A549 (cell line): Measurements from ENCODE around the gene TMEM170A. TPM values are rescaled to one million over a fixed set of nuclear protein-coding genes. Genes with fewer than 3 reads are reported as not detected.

Experiments used
- ATAC-seq, 2 experiments: fragments of 200-7000 bp in 1 of 2; fragments of >200 bp in 1 of 2; cut with Nextera tagmentation in 1 of 2; cut with Tn5 transposase in 1 of 2; 3 replicates each; pipeline versions ENCODE4 v1.8.0 to v1.9.1; 2018 to 2020; ENCODE audit warnings: mild to moderate bottlenecking in 1 of 2, moderate library complexity in 1 of 2
- CTCF ChIA-PET: fragments of 300-600 bp; sonication (Branson Sonifier 250); formaldehyde crosslinking; extraction: SDS; loops from one replicate; lab custom pipeline; 2021; ENCODE audit warnings: antibody characterized with exemption, inconsistent platforms; lab: Yijun Ruan, JAX
- POLR2A ChIA-PET: fragments of 350-600 bp; formaldehyde crosslinking; extraction: SDS; loops from one replicate; lab custom pipeline; 2021; ENCODE audit warnings: antibody characterized with exemption, inconsistent platforms; lab: Yijun Ruan, JAX
- DNase-seq, 2 experiments: peaks; one replicate each; pipeline versions ENCODE4 v3.0.0 to v3.0.0-alpha.2; 2011 to 2016; ENCODE audit warnings: low read depth in 1 of 2, low spot score in 1 of 2
- FAIRE-seq: peaks from 2 replicates; lab custom pipeline; 2011; peaks lifted over from hg19 to GRCh38; lab: Jason Lieb, UNC
- H3K27ac ChIP-seq, 2 experiments: fragments of >200 bp; sonication (Bioruptor Twin); formaldehyde crosslinking; 3 replicates each; pipeline ENCODE4 v1.5.1; 2016 to 2017
- H3K4me1 ChIP-seq: fragments of >200 bp; sonication (Bioruptor Twin); formaldehyde crosslinking; 3 replicates; pipeline ENCODE4 v1.6.1; 2016
- H3K4me2 ChIP-seq: fragments of >200 bp; sonication (Bioruptor Twin); formaldehyde crosslinking; 3 replicates; pipeline ENCODE4 v1.6.1; 2016
- H3K4me3 ChIP-seq: fragments of >200 bp; sonication (Bioruptor Twin); formaldehyde crosslinking; 3 replicates; pipeline ENCODE4 v1.5.1; 2016
- H3K9me3 ChIP-seq: fragments of >200 bp; sonication (Bioruptor Twin); formaldehyde crosslinking; 3 replicates; pipeline ENCODE4 v1.6.1; 2016
- BHLHE40 ChIP-seq: IDR thresholded peaks from 2 replicates; pipeline ENCODE4 v1.6.1; 2012; ENCODE audit warnings: low read depth, low read length, inconsistent platforms
- CEBPB ChIP-seq, 2 experiments: fragments of >200 bp in 1 of 2; sonication (Bioruptor Twin) in 1 of 2; formaldehyde crosslinking in 1 of 2; IDR thresholded peaks; 2 replicates each; pipeline ENCODE4 v1.6.1; 2012 to 2016
- CHD2 ChIP-seq: fragments of 150-350 bp; IDR thresholded peaks from 2 replicates; pipeline ENCODE4 v1.6.1; 2014; ENCODE audit warnings: low read length; ENCODE audit not compliant: partially characterized antibody
- CTCF ChIP-seq: fragments of >200 bp; sonication (Bioruptor Twin); formaldehyde crosslinking; IDR thresholded peaks from 3 replicates; pipeline ENCODE4 v1.5.1; 2016
- ESRRA ChIP-seq: fragments of 150-350 bp; IDR thresholded peaks from 2 replicates; pipeline ENCODE4 v1.6.1; 2014; ENCODE audit warnings: mild to moderate bottlenecking, low read length, borderline replicate concordance
- FOXS1 ChIP-seq: fragments of 250-450 bp; sonication (Bioruptor Pico); IDR thresholded peaks from 2 replicates; pipeline ENCODE4 v1.5.0; 2020; ENCODE audit warnings: mild to moderate bottlenecking, moderate library complexity
- HES2 ChIP-seq: fragments of >200 bp; sonication (Bioruptor Twin); formaldehyde crosslinking; IDR thresholded peaks from 2 replicates; pipeline ENCODE4 v1.6.1; 2016
- HEYL ChIP-seq: fragments of 250-450 bp; sonication (Bioruptor Pico); IDR thresholded peaks from 2 replicates; pipeline ENCODE4 v1.8.0; 2021; ENCODE audit warnings: mild to moderate bottlenecking, moderate library complexity
- HOXB5 ChIP-seq: fragments of 250-450 bp; sonication (Bioruptor Pico); IDR thresholded peaks from 2 replicates; pipeline ENCODE4 v1.5.0; 2020; ENCODE audit warnings: mild to moderate bottlenecking, moderate library complexity
- JUN ChIP-seq, 2 experiments: fragments of >200 bp; sonication (Bioruptor Twin); formaldehyde crosslinking; IDR thresholded peaks; 2 replicates in 1 of 2; 3 replicates in 1 of 2; pipeline ENCODE4 v1.6.1; 2016 to 2017
- KDM1A ChIP-seq: fragments of 200-600 bp; sonication (generic); IDR thresholded peaks from 2 replicates; pipeline ENCODE4 v1.6.1; 2016; ENCODE audit warnings: low read depth, mild to moderate bottlenecking
- MAFK ChIP-seq: fragments of 450-650 bp; IDR thresholded peaks from 2 replicates; pipeline ENCODE4 v1.6.1; 2014; ENCODE audit not compliant: partially characterized antibody
- NFE2L2 ChIP-seq: fragments of 150-350 bp; conservative IDR thresholded peaks from 2 replicates; pipeline ENCODE4 v1.6.1; 2014; ENCODE audit warnings: low read length
- POLR2AphosphoS2 ChIP-seq: conservative IDR thresholded peaks from 2 replicates; pipeline ENCODE4 v1.6.1; 2012; ENCODE audit warnings: low read length, improper control_type of control experiment, inconsistent platforms
- RARB ChIP-seq: fragments of 250-450 bp; sonication (Bioruptor Pico); IDR thresholded peaks from 2 replicates; pipeline ENCODE4 v1.8.0; 2021; ENCODE audit warnings: mild to moderate bottlenecking, moderate library complexity
- REST ChIP-seq: fragments of 200-600 bp; sonication (generic); IDR thresholded peaks from 2 replicates; pipeline ENCODE4 v1.6.1; 2016; ENCODE audit warnings: antibody characterized with exemption, mild to moderate bottlenecking, moderate library complexity
- SMC3 ChIP-seq: fragments of >200 bp; sonication (Bioruptor Twin); formaldehyde crosslinking; IDR thresholded peaks from 3 replicates; pipeline ENCODE4 v1.6.1; 2018; ENCODE audit warnings: inconsistent platforms
- SREBF2 ChIP-seq: fragments of 450-650 bp; IDR thresholded peaks from 2 replicates; pipeline ENCODE4 v1.6.1; 2014; ENCODE audit warnings: mild to moderate bottlenecking, moderate library complexity
- TFCP2L1 ChIP-seq: fragments of 250-450 bp; sonication (Bioruptor Pico); IDR thresholded peaks from 2 replicates; pipeline ENCODE4 v1.5.0; 2021; ENCODE audit warnings: mild to moderate bottlenecking
- USF2 ChIP-seq: fragments of 450-650 bp; IDR thresholded peaks from 2 replicates; pipeline ENCODE4 v1.6.1; 2014; ENCODE audit warnings: antibody characterized with exemption
- ZC3H11A ChIP-seq: fragments of 450-650 bp; IDR thresholded peaks from 2 replicates; pipeline ENCODE4 v1.6.1; 2014; ENCODE audit warnings: antibody characterized with exemption, mild to moderate bottlenecking
- ZSCAN20 ChIP-seq: fragments of 250-450 bp; sonication (Bioruptor Pico); IDR thresholded peaks from 2 replicates; pipeline ENCODE4 v1.8.0; 2022; ENCODE audit warnings: mild to moderate bottlenecking, moderate library complexity
- WGBS: methylation state at CpG from one replicate; pipeline ENCODE4 v1.1.6; 2017; ENCODE audit errors: missing lambda C conversion rate; 5-methylcytosine and 5-hydroxymethylcytosine counted together
- polyA plus RNA-seq, 4 experiments: library from polyadenylated mRNA; depleted of rRNA in 3 of 4; stranded (reverse); fragments of >200 nt; fragmentation: RNase III in 1 of 4; extraction: RNeasy Plus Mini Kit Qiagen cat#74134 plus additional on column Dnase treatment in 1 of 4; gene quantifications; 2 replicates in 3 of 4; 3 replicates in 1 of 4; pipeline ENCODE4 v1.2.3, GENCODE V29; 2011 to 2017

The TMEM170A gene
- polyA plus RNA-seq, 2 of the 4 experiments (the other 2 are of a cell fraction): 13.9 to 21.7 TPM

- TF ChIP-seq REST: no peak
- no peak for TF ChIP-seq TFCP2L1
- no peak for TF ChIP-seq HEYL
- no peak for TF ChIP-seq HES2
- TF ChIP-seq FOXS1 (CRISPR knock-in tag): no peak
- no peak for TF ChIP-seq SMC3
- no peak for TF ChIP-seq MAFK
Measured at GRCh38 chr16:75458439-75458838, 6.0 kb downstream of the TMEM170A start (continued).

GRCh38 chr16:75458029-75458428 lies 6.5 kb downstream of the TMEM170A start:
- no peak for DNase-seq
- FAIRE-seq: no peak
- H3K4me1 ChIP-seq: peaks cover 20% of the 10 kb centered on the region; the same call in 2 of the 3 replicates
- CTCF ChIA-PET: interaction anchor here (0.9 to 2.7 kb wide), 6 partner anchors 11 to 266 kb away, joined by 3 to 10 read pairs (median 4); no protein-coding TSS in a partner anchor
- ATAC-seq: no peak
- TF ChIP-seq CHD2 (no peak), SMC3 (no peak), FOXS1 (CRISPR knock-in tag) (no peak), RARB (CRISPR knock-in tag) (no peak), REST (no peak), ZSCAN20 (CRISPR knock-in tag) (no peak), TFCP2L1 (no peak), ZC3H11A (no peak), POLR2AphosphoS2 (no peak), USF2 (no peak), JUN (IDR thresholded peaks at IDR 0.05) (no peak), ESRRA (no peak), SREBF2 (no peak), MAFK (no peak), BHLHE40 (no peak), CEBPB (IDR thresholded peaks at IDR 0.05) (no peak), CTCF (no peak), NFE2L2 (no peak), HOXB5 (CRISPR knock-in tag) (no peak), KDM1A (no peak)
- no peak overlapping the region for H3K4me2 ChIP-seq
- no peaks in the 10 kb centered on the region for H3K9me3 ChIP-seq
- no peak overlapping the region for H3K27ac ChIP-seq
- 85% methylated on average over 4 of the region's 4 CpGs for WGBS
- POLR2A ChIA-PET: interaction anchor here (1.5 kb wide), 1 partner anchor 23 kb away, joined by 3 read pairs; no protein-coding TSS in a partner anchor
- H3K4me3 ChIP-seq: no peak overlapping the region
